GM12873 (cell line): Measurements from ENCODE around the gene ATRX.

Experiments
- TF ChIP-seq, protein P1 (sequence below): IDR thresholded peaks from 2 replicates; pipeline ENCODE4 v1.5.1; 2012; ENCODE audit warnings: low read depth, mild to moderate bottlenecking, moderate library complexity, low read length, control low read depth; ENCODE audit not compliant: insufficient read depth; ENCODE audit errors: missing control alignments

The ATRX gene

DNA sequence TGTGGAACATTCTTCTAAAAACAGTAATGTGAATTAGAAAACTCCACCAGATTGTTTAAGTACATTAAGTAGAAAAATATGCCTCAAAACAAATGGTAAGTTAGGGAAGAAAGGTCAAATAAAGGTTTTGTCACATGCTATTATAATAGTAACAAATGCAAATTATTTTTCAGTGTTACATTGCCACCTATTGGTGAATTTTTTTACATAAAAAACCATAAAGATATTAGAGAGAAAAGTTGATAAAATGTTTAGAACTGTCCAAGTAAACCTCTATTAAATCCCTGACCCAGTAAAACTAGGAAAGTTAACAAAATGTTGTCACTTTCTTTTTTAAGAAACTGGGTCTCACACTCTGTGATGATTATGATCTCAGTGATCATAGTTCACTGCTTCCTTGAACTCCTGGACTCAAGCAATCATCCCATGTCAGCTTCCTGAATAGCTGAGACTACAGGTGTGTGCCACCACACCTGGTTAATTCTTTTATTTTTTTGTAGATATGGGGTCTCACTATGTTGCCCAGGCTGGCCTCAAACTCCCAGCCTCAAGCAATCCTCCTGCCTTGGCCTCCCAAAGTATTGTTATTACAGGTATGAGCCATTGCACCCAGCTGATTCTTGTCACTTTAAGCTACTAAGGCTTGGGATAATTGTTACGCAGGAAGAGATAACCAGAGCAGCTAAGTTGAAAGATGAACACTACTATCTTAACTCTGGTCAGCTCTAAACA is 157.6 kb downstream of the ATRX start:
- TF ChIP-seq, protein P1, sequence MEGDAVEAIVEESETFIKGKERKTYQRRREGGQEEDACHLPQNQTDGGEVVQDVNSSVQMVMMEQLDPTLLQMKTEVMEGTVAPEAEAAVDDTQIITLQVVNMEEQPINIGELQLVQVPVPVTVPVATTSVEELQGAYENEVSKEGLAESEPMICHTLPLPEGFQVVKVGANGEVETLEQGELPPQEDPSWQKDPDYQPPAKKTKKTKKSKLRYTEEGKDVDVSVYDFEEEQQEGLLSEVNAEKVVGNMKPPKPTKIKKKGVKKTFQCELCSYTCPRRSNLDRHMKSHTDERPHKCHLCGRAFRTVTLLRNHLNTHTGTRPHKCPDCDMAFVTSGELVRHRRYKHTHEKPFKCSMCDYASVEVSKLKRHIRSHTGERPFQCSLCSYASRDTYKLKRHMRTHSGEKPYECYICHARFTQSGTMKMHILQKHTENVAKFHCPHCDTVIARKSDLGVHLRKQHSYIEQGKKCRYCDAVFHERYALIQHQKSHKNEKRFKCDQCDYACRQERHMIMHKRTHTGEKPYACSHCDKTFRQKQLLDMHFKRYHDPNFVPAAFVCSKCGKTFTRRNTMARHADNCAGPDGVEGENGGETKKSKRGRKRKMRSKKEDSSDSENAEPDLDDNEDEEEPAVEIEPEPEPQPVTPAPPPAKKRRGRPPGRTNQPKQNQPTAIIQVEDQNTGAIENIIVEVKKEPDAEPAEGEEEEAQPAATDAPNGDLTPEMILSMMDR: no peak

DNA sequence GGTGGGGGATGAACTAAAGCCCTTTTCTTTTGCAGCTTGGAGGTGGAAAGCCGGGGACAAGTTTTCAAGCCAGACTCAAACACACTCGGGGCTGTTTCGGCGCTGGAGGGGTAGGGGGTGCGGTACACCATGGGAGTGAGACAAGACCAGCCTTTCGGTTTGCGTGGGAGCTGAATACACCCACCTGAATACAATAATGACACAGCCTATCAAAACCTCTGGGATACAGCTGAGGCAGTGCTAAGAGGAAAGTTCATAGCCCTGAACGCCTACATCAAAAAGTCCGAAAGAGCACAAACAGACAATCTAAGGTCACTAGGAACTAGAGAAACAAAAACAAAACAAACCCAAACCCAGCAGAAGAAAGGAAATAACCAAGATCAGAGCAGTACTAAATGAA is 163.3 kb downstream of the ATRX start:
- TF ChIP-seq, protein P1: no peak

DNA sequence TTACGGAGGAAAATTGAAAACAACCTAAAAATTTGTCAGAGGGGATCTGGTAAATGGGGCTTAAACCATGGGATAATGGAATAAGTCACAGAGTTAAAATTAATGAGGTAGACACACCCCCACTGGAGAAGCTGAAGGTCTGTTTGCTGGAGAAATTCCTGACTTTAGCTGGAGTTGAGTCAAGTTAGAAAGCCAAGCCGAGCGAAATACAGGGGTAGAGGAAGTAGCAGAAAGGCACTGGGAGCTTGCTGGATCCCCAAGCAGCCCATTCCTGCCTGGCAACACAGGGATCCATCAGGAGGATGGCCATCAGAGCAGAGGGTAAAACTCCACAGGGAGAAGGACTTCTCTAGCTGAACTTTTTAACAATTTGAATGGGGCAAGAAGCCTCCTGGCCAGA is 163.8 kb downstream of the ATRX start:
- TF ChIP-seq, protein P1: no peak

DNA sequence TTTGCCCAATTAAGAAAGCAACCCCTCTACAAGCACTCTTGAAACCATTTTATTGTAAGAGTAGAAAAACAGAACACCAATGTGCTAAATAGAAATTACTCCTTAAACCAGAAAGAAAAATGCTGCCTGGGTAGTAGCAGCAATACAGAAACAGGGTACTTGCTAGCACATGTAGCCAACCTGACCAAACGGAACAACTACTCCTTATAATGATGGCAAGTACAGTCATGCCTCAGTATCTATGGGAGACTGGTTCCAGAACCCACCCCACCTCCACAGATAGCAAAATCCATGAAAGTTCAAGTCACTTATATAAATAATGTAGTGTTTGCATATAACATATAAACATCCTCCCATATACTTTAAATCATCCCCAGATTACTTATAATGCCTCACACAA is 168.8 kb downstream of the ATRX start:
- TF ChIP-seq, protein P1: no peak

DNA sequence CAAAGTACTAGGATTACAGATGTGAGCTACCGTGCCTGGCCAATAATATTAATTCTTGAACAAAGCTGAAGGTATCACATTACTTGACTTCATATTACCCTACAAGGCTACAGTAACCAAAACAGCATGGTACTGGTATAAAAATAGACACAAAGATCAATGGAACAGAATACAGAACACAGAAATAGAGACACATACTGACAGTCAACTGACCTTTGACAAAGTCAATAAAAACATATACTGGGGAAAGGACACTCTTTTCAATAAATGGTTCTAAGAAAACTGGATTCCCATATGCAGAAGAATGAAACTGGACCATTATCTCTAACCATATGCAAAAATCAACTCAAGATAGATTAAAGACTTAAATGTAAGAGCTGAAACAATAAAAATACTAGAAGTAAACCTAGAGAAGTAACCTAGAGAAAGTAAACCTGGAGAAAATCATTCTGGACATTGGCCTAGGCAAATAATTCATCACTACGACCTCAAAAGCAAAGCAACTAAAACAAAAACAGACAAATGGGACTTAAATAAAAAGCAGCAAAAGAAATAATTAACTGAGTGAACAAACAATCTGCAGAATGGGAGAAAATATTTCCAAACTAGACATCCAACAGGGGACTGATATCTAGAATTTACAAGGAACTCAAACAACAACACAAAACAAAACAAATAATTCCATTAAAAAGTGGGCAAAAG is 182.2 kb downstream of the ATRX start:
- TF ChIP-seq, protein P1: no peak

DNA sequence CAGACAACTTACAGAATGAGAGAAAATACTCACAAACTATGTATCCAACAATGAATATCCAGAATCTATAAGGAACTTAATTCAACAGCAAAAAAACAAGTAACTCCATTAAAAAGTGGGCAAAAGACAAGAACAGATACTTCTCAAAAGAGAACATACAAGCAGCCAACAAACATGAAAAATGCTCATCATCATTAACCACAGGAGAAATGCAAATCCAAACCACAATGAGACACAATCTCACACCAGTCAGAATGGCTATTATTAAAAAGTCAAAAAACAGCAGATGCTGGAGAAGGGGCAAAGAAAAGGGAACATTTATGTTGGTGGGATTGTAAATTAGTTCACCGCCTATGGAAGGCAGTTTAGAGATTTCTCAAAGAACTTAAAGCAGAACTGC is 188.5 kb downstream of the ATRX start:
- TF ChIP-seq, protein P1: no peak

DNA sequence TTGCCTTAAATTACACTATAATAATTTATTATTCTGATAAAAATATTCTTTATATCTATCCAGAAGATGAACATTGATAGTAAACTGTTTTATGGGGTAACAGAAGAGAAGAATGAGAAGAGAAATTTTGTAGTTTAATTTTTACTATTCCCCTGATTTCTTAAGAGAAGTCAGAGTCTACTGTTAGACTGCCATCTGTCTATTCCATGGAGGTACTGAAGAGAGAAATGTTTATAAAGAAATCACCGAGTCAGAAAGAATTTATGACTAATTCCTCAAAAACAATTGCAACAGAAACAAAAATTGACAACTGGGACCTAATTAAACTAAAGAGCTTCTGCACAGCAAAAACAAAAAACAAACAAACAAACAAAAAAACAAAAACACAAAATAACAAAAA is 188.9 kb downstream of the ATRX start:
- TF ChIP-seq, protein P1: no peak
